Activated CD8-positive, alpha-beta T cell treated with anti-CD3 and anti-CD28 coated beads, Interleukin-2, amount 10 ng/mL, durations not matched to agents 7 days and 5 days (primary cell): ENCODE results near the gene NF1. TPM values are rescaled to one million over a fixed set of nuclear protein-coding genes. Genes with fewer than 3 reads are reported as not detected.
"Not testable (repeated sequence)": the region's sequence is repeated elsewhere in the genome, so short reads cannot be mapped to it uniquely, and the experiment has no call there.

Source experiments
- ATAC-seq: fragments of 150-1000 bp; cut with Tn5 transposase; one replicate; pipeline ENCODE4 v1.10.0; 2021; ENCODE audit warnings: moderate library complexity
- CTCF ChIA-PET: fragments of 350-600 bp; sonication (Branson Sonifier 250); formaldehyde crosslinking; loops from one replicate; lab custom pipeline; 2021; ENCODE audit warnings: antibody characterized with exemption; lab: Charles Lee
- POLR2A ChIA-PET: fragments of 350-600 bp; sonication (Branson Sonifier 250); formaldehyde crosslinking; loops from one replicate; lab custom pipeline; 2021; ENCODE audit warnings: antibody characterized with exemption; lab: Charles Lee
- DNase-seq: peaks from one replicate; pipeline ENCODE4 v3.0.0-alpha.2; 2020
- H3K27ac Mint-ChIP-seq: one replicate; pipeline ENCODE4 v1.8.0; 2021; ENCODE audit warnings: mild to moderate bottlenecking, mixed read lengths
- H3K27me3 Mint-ChIP-seq: one replicate; pipeline ENCODE4 v1.8.0; 2021; ENCODE audit warnings: low read depth, mixed read lengths
- H3K36me3 Mint-ChIP-seq: one replicate; pipeline ENCODE4 v1.8.0; 2021; ENCODE audit warnings: low read depth, mixed read lengths
- H3K4me1 Mint-ChIP-seq: one replicate; pipeline ENCODE4 v1.8.0; 2021; ENCODE audit warnings: low read depth, mixed read lengths
- H3K4me3 Mint-ChIP-seq: one replicate; pipeline ENCODE4 v1.8.0; 2021; ENCODE audit warnings: mild to moderate bottlenecking, mixed read lengths
- H3K9me3 Mint-ChIP-seq: one replicate; pipeline ENCODE4 v1.8.0; 2022; ENCODE audit warnings: mixed read lengths; ENCODE audit not compliant: insufficient read depth
- total RNA-seq, 2 experiments: library from RNA; stranded (reverse); gene quantifications; one replicate each; pipeline ENCODE4 v1.2.3, GENCODE V29; 2021

NF1 gene
- total RNA-seq, 2 experiments from 2014 or later, result 16.7 to 17.4 TPM

- ChIA-PET POLR2A (no interaction called here), CTCF (no interaction called here)
- no peak for ATAC-seq
- no peaks in the 10 kb centered on the region for H3K9me3 Mint-ChIP-seq
- H3K27ac Mint-ChIP-seq, result no peak overlapping the region
- no peaks in the 10 kb centered on the region for H3K36me3 Mint-ChIP-seq
- no peak for DNase-seq
- no peak overlapping the region for H3K4me3 Mint-ChIP-seq
- peaks cover 8% of the 10 kb centered on the region for H3K4me1 Mint-ChIP-seq
- H3K27me3 Mint-ChIP-seq, result no peaks in the 10 kb centered on the region
These were observed 68.5 kb downstream of the NF1 start for GRCh38 chr17:31163091-31163781.

GRCh38 chr17:31167111-31167510 is 72.3 kb downstream of the NF1 start:
- POLR2A ChIA-PET, result interaction anchor here (0.5 kb wide), 1 partner anchor 423 kb away, joined by 3 read pairs; no protein-coding TSS in a partner anchor
- CTCF ChIA-PET, result interaction anchor here (0.6 kb wide), 1 partner anchor 68 kb away, joined by 3 read pairs; no protein-coding TSS in a partner anchor
- DNase-seq (no peak), ATAC-seq (no peak)
- Mint-ChIP-seq H3K9me3 (no peaks in the 10 kb centered on the region), H3K4me3 (no peak overlapping the region), H3K27me3 (no peaks in the 10 kb centered on the region), H3K4me1 (no peaks in the 10 kb centered on the region), H3K27ac (no peak overlapping the region), H3K36me3 (no peaks in the 10 kb centered on the region)

GRCh38 chr17:31171701-31172100 is 76.9 kb downstream of the NF1 start:
- POLR2A ChIA-PET, result interaction anchor here (0.6 kb wide), 1 partner anchor 581 kb away, joined by 3 read pairs; no protein-coding TSS in a partner anchor

GRCh38 chr17:31172388-31172787 is 77.6 kb downstream of the NF1 start:
- no peak overlapping the region for H3K4me3 Mint-ChIP-seq
- CTCF ChIA-PET, result no interaction called here
- POLR2A ChIA-PET, result interaction anchor here (0.6 kb wide), 1 partner anchor 581 kb away, joined by 3 read pairs; no protein-coding TSS in a partner anchor
- H3K27me3 Mint-ChIP-seq, result no peaks in the 10 kb centered on the region
- H3K27ac Mint-ChIP-seq, result no peak overlapping the region
- no peak for ATAC-seq
- H3K9me3 Mint-ChIP-seq, result no peaks in the 10 kb centered on the region
- no peaks in the 10 kb centered on the region for H3K36me3 Mint-ChIP-seq
- no peak for DNase-seq
- H3K4me1 Mint-ChIP-seq, result no peaks in the 10 kb centered on the region

More at GRCh38 chr17:31171701-31172100, 76.9 kb downstream of the NF1 start:
- no peaks in the 10 kb centered on the region for H3K4me1 Mint-ChIP-seq
- no peaks in the 10 kb centered on the region for H3K27me3 Mint-ChIP-seq
- H3K4me3 Mint-ChIP-seq, result no peak overlapping the region
- H3K36me3 Mint-ChIP-seq, result no peaks in the 10 kb centered on the region
- ATAC-seq (no peak), DNase-seq (no peak)
- no peaks in the 10 kb centered on the region for H3K9me3 Mint-ChIP-seq
- CTCF ChIA-PET, result interaction anchor here (1.2 kb wide), 1 partner anchor 11 kb away, joined by 3 read pairs; no protein-coding TSS in a partner anchor
- H3K27ac Mint-ChIP-seq, result no peak overlapping the region

DNA sequence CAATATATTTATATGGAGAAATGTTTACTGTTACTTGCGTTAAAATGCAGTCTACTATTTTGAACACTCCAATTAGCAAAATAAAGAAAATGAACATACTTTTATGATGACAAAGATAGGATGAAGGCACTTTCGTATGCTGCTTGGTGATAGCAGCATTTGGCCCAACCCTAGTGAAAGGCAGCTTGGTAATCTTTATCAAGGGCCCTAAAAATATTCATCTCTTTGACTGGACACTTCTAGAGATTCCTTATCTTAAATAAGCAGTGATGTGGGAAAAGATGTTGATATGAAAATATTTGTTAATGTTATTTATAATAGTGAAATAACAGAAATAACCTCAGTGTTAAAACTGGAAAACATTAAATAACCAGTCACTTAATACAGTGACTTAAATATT is 79.4 kb downstream of the NF1 start:
- ChIA-PET POLR2A (no interaction called here), CTCF (no interaction called here)
- DNase-seq, result no peak
- Mint-ChIP-seq H3K36me3 (no peaks in the 10 kb centered on the region), H3K4me3 (no peak overlapping the region), H3K27me3 (no peaks in the 10 kb centered on the region), H3K4me1 (no peaks in the 10 kb centered on the region), H3K27ac (no peak overlapping the region), H3K9me3 (no peaks in the 10 kb centered on the region)
- no peak for ATAC-seq

- no peaks in the 10 kb centered on the region for H3K4me1 Mint-ChIP-seq
- CTCF ChIA-PET, result no interaction called here
- no peak overlapping the region for H3K4me3 Mint-ChIP-seq
- POLR2A ChIA-PET, result no interaction called here
- H3K9me3 Mint-ChIP-seq, result no peaks in the 10 kb centered on the region
- H3K27me3 Mint-ChIP-seq, result no peaks in the 10 kb centered on the region
- ATAC-seq (no peak), DNase-seq (no peak)
- H3K27ac Mint-ChIP-seq, result no peak overlapping the region
- H3K36me3 Mint-ChIP-seq, result no peaks in the 10 kb centered on the region
These were observed 80.5 kb downstream of the NF1 start for GRCh38 chr17:31175237-31175636.

GRCh38 chr17:31176143-31176542 is 81.4 kb downstream of the NF1 start:
- H3K27me3 Mint-ChIP-seq, CTCF ChIA-PET, H3K4me1 Mint-ChIP-seq, H3K27ac Mint-ChIP-seq, H3K9me3 Mint-ChIP-seq, DNase-seq, ATAC-seq, H3K36me3 Mint-ChIP-seq, H3K4me3 Mint-ChIP-seq, POLR2A ChIA-PET: not testable (repeated sequence)

DNA sequence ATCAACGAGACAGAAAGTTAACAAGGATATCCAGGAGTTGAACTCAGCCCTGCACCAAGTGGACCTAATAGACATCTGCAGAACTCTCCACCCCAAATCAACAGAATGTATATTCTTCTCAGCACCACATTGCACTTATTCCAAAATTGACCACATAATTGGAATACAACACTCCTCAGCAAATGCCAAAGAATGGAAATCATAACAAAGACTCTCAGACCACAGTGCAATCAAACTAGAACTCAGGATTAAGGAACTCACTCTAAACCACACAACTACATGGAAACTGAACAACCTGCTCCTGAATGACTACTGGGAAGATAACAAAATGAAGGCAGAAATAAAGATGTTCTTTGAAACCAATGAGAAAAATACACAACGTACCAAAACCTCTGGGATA is 84.2 kb downstream of the NF1 start:
- POLR2A ChIA-PET, H3K4me3 Mint-ChIP-seq, H3K27me3 Mint-ChIP-seq, ATAC-seq, H3K36me3 Mint-ChIP-seq, H3K9me3 Mint-ChIP-seq, CTCF ChIA-PET, H3K27ac Mint-ChIP-seq, DNase-seq, H3K4me1 Mint-ChIP-seq: not testable (repeated sequence)

DNA sequence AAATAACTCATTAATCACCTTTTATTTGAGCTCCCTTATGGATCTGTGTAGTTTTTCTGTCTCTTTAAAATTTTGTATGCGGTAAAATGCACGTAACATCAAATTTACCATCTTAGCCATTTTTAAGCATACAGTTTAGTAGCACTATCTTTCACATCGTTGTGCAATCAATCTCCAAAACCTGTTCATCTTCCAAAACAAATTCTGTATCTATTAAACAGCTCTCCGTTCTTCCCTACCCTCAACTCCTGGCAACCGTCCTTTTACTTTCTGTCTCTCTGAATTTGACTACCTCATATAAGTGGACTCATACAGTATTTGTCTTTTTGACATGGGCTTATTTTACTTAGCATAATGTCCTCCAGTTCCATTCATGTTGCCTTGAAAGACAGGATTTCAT is 100.5 kb downstream of the NF1 start:
- Mint-ChIP-seq H3K4me1 (no peaks in the 10 kb centered on the region), H3K4me3 (no peak overlapping the region), H3K27me3 (no peaks in the 10 kb centered on the region), H3K36me3 (peaks cover 1% of the 10 kb centered on the region), H3K9me3 (no peaks in the 10 kb centered on the region), H3K27ac (no peak overlapping the region)
- ChIA-PET CTCF (interaction anchor here (0.5 kb wide), 1 partner anchor 115 kb away, joined by 3 read pairs; no protein-coding TSS in a partner anchor), POLR2A (no interaction called here)
- ATAC-seq (no peak), DNase-seq (no peak)

- POLR2A ChIA-PET, result no interaction called here
- DNase-seq (no peak), ATAC-seq (no peak)
- Mint-ChIP-seq H3K4me3 (no peak overlapping the region), H3K27me3 (no peaks in the 10 kb centered on the region), H3K36me3 (no peaks in the 10 kb centered on the region), H3K27ac (no peak overlapping the region), H3K4me1 (no peaks in the 10 kb centered on the region), H3K9me3 (no peaks in the 10 kb centered on the region)
- CTCF ChIA-PET, result interaction anchor here (2.5 kb wide), 1 partner anchor 17 kb away, joined by 10 read pairs; no protein-coding TSS in a partner anchor
These were observed 103.2 kb downstream of the NF1 start for GRCh38 chr17:31198026-31198425.

- DNase-seq, H3K4me3 Mint-ChIP-seq, H3K4me1 Mint-ChIP-seq: not testable (repeated sequence)
These were observed 103.9 kb downstream of the NF1 start for GRCh38 chr17:31198666-31199065.

GRCh38 chr17:31200287-31200686 is 105.5 kb downstream of the NF1 start:
- POLR2A ChIA-PET, result no interaction called here
- Mint-ChIP-seq H3K27me3 (no peaks in the 10 kb centered on the region), H3K27ac (no peak overlapping the region), H3K36me3 (no peaks in the 10 kb centered on the region), H3K4me3 (no peak overlapping the region), H3K9me3 (no peaks in the 10 kb centered on the region), H3K4me1 (no peaks in the 10 kb centered on the region)
- no peak for DNase-seq
- CTCF ChIA-PET, result no interaction called here
- ATAC-seq, result no peak

More at GRCh38 chr17:31198666-31199065, 103.9 kb downstream of the NF1 start:
- H3K27me3 Mint-ChIP-seq, H3K9me3 Mint-ChIP-seq, H3K36me3 Mint-ChIP-seq, ATAC-seq, POLR2A ChIA-PET, H3K27ac Mint-ChIP-seq: not testable (repeated sequence)
- CTCF ChIA-PET, result interaction anchor here (2.5 kb wide), 1 partner anchor 17 kb away, joined by 10 read pairs; no protein-coding TSS in a partner anchor
